Activated B cell treated with CpG ODN at 0.5 μM for 24 hours (primary cell): Measurements from ENCODE around the gene RXFP2. TPM values are rescaled to one million over a fixed set of nuclear protein-coding genes. Genes with fewer than 3 reads are reported as not detected.

Source experiments
- ATAC-seq: fragments of 200-7000 bp; cut with Tn5 transposase; one replicate; pipeline ENCODE4 v1.10.0; 2021; ENCODE audit warnings: low read depth, mild to moderate bottlenecking, moderate library complexity
- CTCF ChIA-PET: fragments of 350-600 bp; sonication (Branson Sonifier 250); formaldehyde crosslinking; loops from one replicate; lab custom pipeline; 2021; ENCODE audit warnings: antibody characterized with exemption; lab: Charles Lee
- POLR2A ChIA-PET: fragments of 350-600 bp; sonication (Branson Sonifier 250); formaldehyde crosslinking; loops from one replicate; lab custom pipeline; 2021; ENCODE audit warnings: antibody characterized with exemption; lab: Charles Lee
- DNase-seq: peaks from one replicate; pipeline ENCODE4 v3.0.0; 2022
- H3K27ac Mint-ChIP-seq: one replicate; pipeline ENCODE4 v1.8.0; 2020; ENCODE audit warnings: mixed read lengths
- H3K27me3 Mint-ChIP-seq: one replicate; pipeline ENCODE4 v1.8.0; 2021; ENCODE audit warnings: mixed read lengths
- H3K36me3 Mint-ChIP-seq: one replicate; pipeline ENCODE4 v1.8.0; 2021; ENCODE audit warnings: low read depth, mixed read lengths
- H3K4me1 Mint-ChIP-seq: one replicate; pipeline ENCODE4 v1.8.0; 2021; ENCODE audit warnings: mixed read lengths
- H3K4me3 Mint-ChIP-seq: one replicate; pipeline ENCODE4 v1.8.0; 2020; ENCODE audit warnings: mild to moderate bottlenecking, mixed read lengths
- H3K9me3 Mint-ChIP-seq: one replicate; pipeline ENCODE4 v1.8.0; 2020; ENCODE audit warnings: mixed read lengths
- intact Hi-C: fragments of 100-400 bp; cut with micrococcal nuclease; formaldehyde crosslinking; loops from one replicate; pipeline ENCODE4 v1.15.1; 2024
- total RNA-seq: library from RNA; stranded (reverse); gene quantifications from 2 replicates; pipeline ENCODE4 v1.2.3, GENCODE V29; 2022
- TF ChIP-seq, protein P1 (sequence below): fragments of 200-600 bp; IDR thresholded peaks from one replicate; pipeline ENCODE4 v1.8.0; 2022; ENCODE audit warnings: antibody characterized with exemption, mild to moderate bottlenecking

RXFP2 gene
- total RNA-seq, 1 donor from 2014 or later, result not detected

DNA sequence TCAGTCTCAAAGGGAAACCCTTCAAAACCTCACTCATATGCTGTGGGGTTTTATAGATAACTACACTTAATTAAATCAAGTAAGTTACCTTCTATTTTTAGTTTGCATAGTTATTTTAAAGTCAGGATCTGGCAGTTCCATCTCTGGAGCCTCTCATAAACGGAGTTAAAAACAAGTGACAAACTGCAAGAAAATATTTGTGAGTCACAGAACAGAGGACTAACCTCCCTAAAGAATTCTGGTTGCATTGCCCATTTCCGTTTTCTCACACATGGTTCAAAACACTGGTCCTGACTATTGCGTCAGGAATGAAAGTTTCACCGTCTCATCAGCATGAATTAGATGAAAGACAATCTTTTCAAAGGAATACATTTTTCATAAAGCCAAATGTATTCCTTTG, 10.6 kb downstream of the RXFP2 start:
- POLR2A ChIA-PET, result no interaction called here

DNA sequence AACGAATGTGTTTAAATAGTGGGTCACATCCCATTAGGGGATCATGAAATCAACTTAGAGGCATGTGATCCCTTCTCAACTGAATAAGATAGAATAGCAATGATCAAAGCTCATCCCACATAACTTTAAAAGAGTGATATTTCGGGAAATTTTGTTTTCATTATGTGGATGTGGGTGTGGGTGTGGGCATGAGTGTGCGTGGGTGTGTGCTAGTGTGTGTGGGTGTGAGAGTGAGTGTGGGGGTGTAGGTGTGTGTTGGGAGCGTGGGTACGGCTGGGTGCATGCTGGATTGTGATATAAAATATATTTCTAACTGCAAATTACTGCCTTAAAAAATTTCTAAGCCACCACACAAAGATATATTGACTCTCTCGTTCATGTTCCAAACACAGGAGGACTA, 15.9 kb downstream of the RXFP2 start:
- H3K27me3 Mint-ChIP-seq, result peaks cover 3% of the 10 kb centered on the region
- ChIA-PET CTCF (no interaction called here), POLR2A (no interaction called here)
- DNase-seq (no peak), ATAC-seq (no peak)
- no peaks in the 10 kb centered on the region for H3K4me1 Mint-ChIP-seq
- H3K36me3 Mint-ChIP-seq, result no peaks in the 10 kb centered on the region
- intact Hi-C loops, result no loop called here
- H3K9me3 Mint-ChIP-seq, result no peaks in the 10 kb centered on the region
- no peak overlapping the region for H3K27ac Mint-ChIP-seq
- TF ChIP-seq, protein P1, sequence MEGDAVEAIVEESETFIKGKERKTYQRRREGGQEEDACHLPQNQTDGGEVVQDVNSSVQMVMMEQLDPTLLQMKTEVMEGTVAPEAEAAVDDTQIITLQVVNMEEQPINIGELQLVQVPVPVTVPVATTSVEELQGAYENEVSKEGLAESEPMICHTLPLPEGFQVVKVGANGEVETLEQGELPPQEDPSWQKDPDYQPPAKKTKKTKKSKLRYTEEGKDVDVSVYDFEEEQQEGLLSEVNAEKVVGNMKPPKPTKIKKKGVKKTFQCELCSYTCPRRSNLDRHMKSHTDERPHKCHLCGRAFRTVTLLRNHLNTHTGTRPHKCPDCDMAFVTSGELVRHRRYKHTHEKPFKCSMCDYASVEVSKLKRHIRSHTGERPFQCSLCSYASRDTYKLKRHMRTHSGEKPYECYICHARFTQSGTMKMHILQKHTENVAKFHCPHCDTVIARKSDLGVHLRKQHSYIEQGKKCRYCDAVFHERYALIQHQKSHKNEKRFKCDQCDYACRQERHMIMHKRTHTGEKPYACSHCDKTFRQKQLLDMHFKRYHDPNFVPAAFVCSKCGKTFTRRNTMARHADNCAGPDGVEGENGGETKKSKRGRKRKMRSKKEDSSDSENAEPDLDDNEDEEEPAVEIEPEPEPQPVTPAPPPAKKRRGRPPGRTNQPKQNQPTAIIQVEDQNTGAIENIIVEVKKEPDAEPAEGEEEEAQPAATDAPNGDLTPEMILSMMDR, result no peak
- H3K4me3 Mint-ChIP-seq, result no peak overlapping the region

More for the DNA sequence above, 10.6 kb downstream of the RXFP2 start:
- CTCF ChIA-PET, result no interaction called here
- Mint-ChIP-seq H3K4me3 (no peak overlapping the region), H3K4me1 (no peaks in the 10 kb centered on the region), H3K27me3 (peaks cover 4% of the 10 kb centered on the region), H3K36me3 (no peaks in the 10 kb centered on the region), H3K9me3 (no peaks in the 10 kb centered on the region), H3K27ac (no peak overlapping the region)
- no peak for DNase-seq
- no peak for ATAC-seq
- intact Hi-C loops, result no loop called here
- TF ChIP-seq, protein P1, result no peak

GRCh38 chr13:31755803-31756212, 16.5 kb downstream of the RXFP2 start:
- no peak overlapping the region for H3K4me3 Mint-ChIP-seq
- H3K27ac Mint-ChIP-seq, result no peak overlapping the region
- CTCF ChIA-PET, result no interaction called here
- intact Hi-C loops, result no loop called here
- no peaks in the 10 kb centered on the region for H3K4me1 Mint-ChIP-seq
- POLR2A ChIA-PET, result no interaction called here
- DNase-seq, result no peak
- no peak for ATAC-seq
- H3K9me3 Mint-ChIP-seq, result no peaks in the 10 kb centered on the region
- H3K27me3 Mint-ChIP-seq, result no peaks in the 10 kb centered on the region
- no peaks in the 10 kb centered on the region for H3K36me3 Mint-ChIP-seq
- TF ChIP-seq, protein P1, result no peak

- POLR2A ChIA-PET, result no interaction called here
- no peaks in the 10 kb centered on the region for H3K27me3 Mint-ChIP-seq
- no peak overlapping the region for H3K27ac Mint-ChIP-seq
- DNase-seq (no peak), ATAC-seq (no peak)
- H3K4me3 Mint-ChIP-seq, result no peak overlapping the region
- H3K9me3 Mint-ChIP-seq, result no peaks in the 10 kb centered on the region
- H3K4me1 Mint-ChIP-seq, result no peaks in the 10 kb centered on the region
- intact Hi-C loops, result no loop called here
- H3K36me3 Mint-ChIP-seq, result no peaks in the 10 kb centered on the region
- CTCF ChIA-PET, result no interaction called here
- TF ChIP-seq, protein P1, result no peak
These were observed 17.0 kb downstream of the RXFP2 start for GRCh38 chr13:31756346-31756745.

- H3K4me1 Mint-ChIP-seq, result no peaks in the 10 kb centered on the region
- intact Hi-C loops, result no loop called here
- no peaks in the 10 kb centered on the region for H3K9me3 Mint-ChIP-seq
- no peak for ATAC-seq
- POLR2A ChIA-PET, result no interaction called here
- no peak for DNase-seq
- no peaks in the 10 kb centered on the region for H3K36me3 Mint-ChIP-seq
- H3K27ac Mint-ChIP-seq, result no peak overlapping the region
- H3K4me3 Mint-ChIP-seq, result no peak overlapping the region
- TF ChIP-seq, protein P1, result no peak
- peaks cover 3% of the 10 kb centered on the region for H3K27me3 Mint-ChIP-seq
- CTCF ChIA-PET, result no interaction called here
These were observed 22.6 kb downstream of the RXFP2 start for GRCh38 chr13:31761951-31762350.
